Neutrophil (primary cell): Measurements from ENCODE around the gene MVD.
A peak's percentile ranks its signal among the peaks of the same experiment; 100 is the strongest.

ENCODE experiments used
- H3K27ac ChIP-seq: fragments of 200-600 bp; sonication (generic); 2 replicates; pipeline ENCODE4 v1.5.1; 2016; ENCODE audit warnings: mild to moderate bottlenecking, moderate library complexity
- H3K27me3 ChIP-seq: fragments of 200-600 bp; sonication (generic); 2 replicates; pipeline ENCODE4 v1.6.0; 2016; ENCODE audit warnings: mild to moderate bottlenecking
- H3K36me3 ChIP-seq: fragments of 200-600 bp; sonication (generic); 2 replicates; pipeline ENCODE4 v1.5.1; 2017
- H3K4me1 ChIP-seq, 2 experiments: fragments of 200-600 bp in 1 of 2; sonication (generic) in 1 of 2; 1 replicate in 1 of 2; 2 replicates in 1 of 2; pipeline versions ENCODE4 v1.5.1 to v1.6.1; 2013 to 2016; ENCODE audit warnings: low read depth in 1 of 2, low read length in 1 of 2, mild to moderate bottlenecking in 1 of 2, moderate library complexity in 1 of 2; ENCODE audit not compliant: control insufficient read depth in 1 of 2, insufficient read depth in 1 of 2
- H3K4me3 ChIP-seq, 2 experiments: fragments of 200-600 bp in 1 of 2; sonication (generic) in 1 of 2; 1 replicate in 1 of 2; 2 replicates in 1 of 2; pipeline ENCODE4 v1.5.1; 2013 to 2016; ENCODE audit warnings: low read depth in 1 of 2, low read length in 1 of 2, mild to moderate bottlenecking in 1 of 2, moderate library complexity in 1 of 2
- H3K9me3 ChIP-seq: fragments of 200-600 bp; sonication (generic); 2 replicates; pipeline ENCODE4 v1.5.1; 2016
- CTCF ChIP-seq: fragments of 200-600 bp; sonication (generic); IDR thresholded peaks from 2 replicates; pipeline ENCODE4 v1.5.1; 2016; ENCODE audit warnings: antibody characterized with exemption

MVD gene

GRCh38 chr16:88698646-88699045 lies 35.8 kb upstream of the MVD start:
- H3K4me1 ChIP-seq, result peaks cover 61 to 63% of the 10 kb centered on the region in 2 experiments
- no peaks in the 10 kb centered on the region for H3K27me3 ChIP-seq
- no peak overlapping the region for H3K4me3 ChIP-seq
- H3K36me3 ChIP-seq, result peaks cover 76% of the 10 kb centered on the region
- H3K9me3 ChIP-seq, result no peaks in the 10 kb centered on the region
- H3K27ac ChIP-seq, result peak overlapping the region; percentile 100
- no peak for TF ChIP-seq CTCF

- Histone ChIP-seq H3K27me3 (no peaks in the 10 kb centered on the region), H3K4me1 (peaks cover 58 to 63% of the 10 kb centered on the region in 2 experiments), H3K4me3 (no peak overlapping the region), H3K9me3 (no peaks in the 10 kb centered on the region), H3K36me3 (peaks cover 75% of the 10 kb centered on the region), H3K27ac (peak overlapping the region; percentile 100)
- peak; percentile 19 for TF ChIP-seq CTCF
Observed at GRCh38 chr16:88697831-88698615, 35.1 kb upstream of the MVD start.

GRCh38 chr16:88697116-88697830 lies 34.4 kb upstream of the MVD start:
- H3K27ac ChIP-seq, result peak overlapping the region; percentile 100
- H3K27me3 ChIP-seq, result no peaks in the 10 kb centered on the region
- no peak overlapping the region for H3K4me3 ChIP-seq
- no peak for TF ChIP-seq CTCF
- H3K36me3 ChIP-seq, result peaks cover 69% of the 10 kb centered on the region
- H3K4me1 ChIP-seq, result peaks cover 58 to 64% of the 10 kb centered on the region in 2 experiments
- H3K9me3 ChIP-seq, result no peaks in the 10 kb centered on the region

- Histone ChIP-seq H3K4me3 (no peak overlapping the region), H3K27ac (peak overlapping the region; percentile 100), H3K4me1 (peaks cover 58 to 64% of the 10 kb centered on the region in 2 experiments), H3K36me3 (peaks cover 69% of the 10 kb centered on the region), H3K9me3 (no peaks in the 10 kb centered on the region), H3K27me3 (no peaks in the 10 kb centered on the region)
- no peak for TF ChIP-seq CTCF
Observed at GRCh38 chr16:88696441-88696840, 33.5 kb upstream of the MVD start.

GRCh38 chr16:88695753-88696152 lies 32.9 kb upstream of the MVD start:
- peak overlapping the region; percentile 100 for H3K27ac ChIP-seq
- peaks cover 60 to 65% of the 10 kb centered on the region in 2 experiments for H3K4me1 ChIP-seq
- H3K27me3 ChIP-seq, result no peaks in the 10 kb centered on the region
- TF ChIP-seq CTCF, result no peak
- no peaks in the 10 kb centered on the region for H3K9me3 ChIP-seq
- H3K36me3 ChIP-seq, result peaks cover 69% of the 10 kb centered on the region
- H3K4me3 ChIP-seq, result no peak overlapping the region
